ENCODE data around the gene NCEH1. TPM values are rescaled to one million over a fixed set of nuclear protein-coding genes. Genes with fewer than 3 reads are reported as not detected.
"Not testable (repeated sequence)": the region's sequence is repeated elsewhere in the genome, so short reads cannot be mapped to it uniquely, and the experiment has no call there.

Gene NCEH1
- total RNA-seq (10 to 100 TPM; 11.7 to 30.7 (median 22.3) TPM), polyA plus RNA-seq (1 to 10 TPM; 3.8 to 6.1 (median 4.9) TPM)
- long read RNA-seq, donor 1, full-length matches to known transcripts: 6 of 6 reads
- long read RNA-seq, donor 1, partial matches to known transcripts: 0 of 6 reads
- long read RNA-seq, donor 1, other reads (novel, unspliced or antisense): 0 of 6 reads
- long read RNA-seq, donor 2, full-length matches to known transcripts: 6 of 6 reads
- long read RNA-seq, donor 2, partial matches to known transcripts: 0 of 6 reads
- long read RNA-seq, donor 2, other reads (novel, unspliced or antisense): 0 of 6 reads

GRCh38 chr3:172710664-172711453, at the start of gene NCEH1:
Gene NCEH1, minus strand, starts transcription at chr3:172711067. Its CDS starts 83 bp downstream, at chr3:172710984.
- peak; percentile 96 for DNase-seq
- 0 to 2% (median 1%) methylated on average over 32 to 41 of the region's 41 CpGs for WGBS, 5 donors
- TF ChIP-seq, protein P1, sequence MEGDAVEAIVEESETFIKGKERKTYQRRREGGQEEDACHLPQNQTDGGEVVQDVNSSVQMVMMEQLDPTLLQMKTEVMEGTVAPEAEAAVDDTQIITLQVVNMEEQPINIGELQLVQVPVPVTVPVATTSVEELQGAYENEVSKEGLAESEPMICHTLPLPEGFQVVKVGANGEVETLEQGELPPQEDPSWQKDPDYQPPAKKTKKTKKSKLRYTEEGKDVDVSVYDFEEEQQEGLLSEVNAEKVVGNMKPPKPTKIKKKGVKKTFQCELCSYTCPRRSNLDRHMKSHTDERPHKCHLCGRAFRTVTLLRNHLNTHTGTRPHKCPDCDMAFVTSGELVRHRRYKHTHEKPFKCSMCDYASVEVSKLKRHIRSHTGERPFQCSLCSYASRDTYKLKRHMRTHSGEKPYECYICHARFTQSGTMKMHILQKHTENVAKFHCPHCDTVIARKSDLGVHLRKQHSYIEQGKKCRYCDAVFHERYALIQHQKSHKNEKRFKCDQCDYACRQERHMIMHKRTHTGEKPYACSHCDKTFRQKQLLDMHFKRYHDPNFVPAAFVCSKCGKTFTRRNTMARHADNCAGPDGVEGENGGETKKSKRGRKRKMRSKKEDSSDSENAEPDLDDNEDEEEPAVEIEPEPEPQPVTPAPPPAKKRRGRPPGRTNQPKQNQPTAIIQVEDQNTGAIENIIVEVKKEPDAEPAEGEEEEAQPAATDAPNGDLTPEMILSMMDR (IDR thresholded peaks at IDR 0.05 in 8 of 11, conservative IDR thresholded peaks at IDR 0.05 in 3 of 11): peak; percentile 58 to 90 (median 84)
- peak; percentile 42 to 94 (median 62) for TF ChIP-seq POLR2A (IDR thresholded peaks at IDR 0.05)
- TF ChIP-seq POLR2AphosphoS5 (IDR thresholded peaks at IDR 0.05): peak; percentile 93 to 98 (median 95)
- H3K36me3 ChIP-seq: no peaks in the 10 kb centered on the region
- peaks cover 10 to 44% (median 21%) of the 10 kb centered on the region in 6 donors for H3K4me1 ChIP-seq
- H3K9me3 ChIP-seq: no peaks in the 10 kb centered on the region
- intact Hi-C loops (cut with DNase I; ENCODE audit: low total_unique reads): no loop called here
- H3K27me3 ChIP-seq (replicated peaks in 1 of 7): no peaks in the 10 kb centered on the region
- H3K27ac ChIP-seq: peak within 1 kb of the TSS; percentile 58 to 88 (median 84)
- H3K4me3 ChIP-seq: peak within 1 kb of the TSS; percentile 69 to 92 (median 80)

DNA sequence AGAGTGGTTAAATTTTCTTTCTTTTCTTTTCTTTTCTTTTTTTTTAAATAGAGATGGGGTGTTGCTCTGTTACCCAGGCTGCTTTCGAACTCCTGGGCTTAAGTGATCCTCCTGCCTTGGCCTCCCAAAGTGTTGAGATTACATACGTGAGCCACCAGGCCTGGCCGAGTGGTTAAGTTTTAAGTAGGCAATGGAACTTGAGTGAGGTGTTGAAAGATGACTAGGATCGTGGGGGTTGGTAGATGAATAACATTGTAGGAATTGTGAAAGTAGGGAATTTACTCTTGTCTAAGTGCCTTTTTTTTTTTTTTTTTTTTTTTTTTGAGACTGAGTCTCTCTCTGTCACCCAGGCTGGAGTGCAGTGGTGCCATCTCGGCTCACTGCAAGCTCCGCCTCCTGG, 49.5 kb upstream of the NCEH1 start:
- WGBS, 5 donors: 95 to 99% (median 97%) methylated on average over 6 of the region's 6 CpGs
- H3K27ac ChIP-seq; H3K4me3 ChIP-seq; H3K27me3 ChIP-seq (replicated peaks in 1 of 7); H3K4me1 ChIP-seq; DNase-seq; H3K9me3 ChIP-seq; intact Hi-C loops (cut with DNase I; ENCODE audit: low total_unique reads): not testable (repeated sequence)
- H3K36me3 ChIP-seq: peaks cover 0 to 90% (median 15%) of the 10 kb centered on the region in 6 donors

GRCh38 chr3:172753125-172753524, 42.3 kb upstream of the NCEH1 start:
- no peak for DNase-seq
- Histone ChIP-seq H3K4me1 (peaks cover 7 to 40% (median 22%) of the 10 kb centered on the region in 6 donors), H3K4me3 (no peak overlapping the region), H3K27me3 (replicated peaks in 1 of 7) (no peaks in the 10 kb centered on the region), H3K36me3 (peaks cover 0 to 29% (median 0%) of the 10 kb centered on the region in 6 donors), H3K9me3 (no peaks in the 10 kb centered on the region), H3K27ac (no peak overlapping the region)
- intact Hi-C loops (cut with DNase I; ENCODE audit: low total_unique reads): no loop called here
- TF ChIP-seq POLR2A (IDR thresholded peaks at IDR 0.05) (no peak), POLR2AphosphoS5 (IDR thresholded peaks at IDR 0.05) (no peak)
- WGBS, 5 donors: 91 to 100% (median 96%) methylated on average over 1 of the region's 1 CpG

GRCh38 chr3:172752651-172753050, 41.8 kb upstream of the NCEH1 start:
- H3K27ac ChIP-seq: no peak overlapping the region
- no peaks in the 10 kb centered on the region for H3K27me3 ChIP-seq (replicated peaks in 1 of 7)
- peaks cover 0 to 24% (median 0%) of the 10 kb centered on the region in 6 donors for H3K36me3 ChIP-seq
- TF ChIP-seq POLR2A (IDR thresholded peaks at IDR 0.05): no peak
- TF ChIP-seq, protein P1 (IDR thresholded peaks at IDR 0.05 in 8 of 11, conservative IDR thresholded peaks at IDR 0.05 in 3 of 11): no peak
- no peak for TF ChIP-seq POLR2AphosphoS5 (IDR thresholded peaks at IDR 0.05)
- no peak overlapping the region for H3K4me3 ChIP-seq
- no peaks in the 10 kb centered on the region for H3K9me3 ChIP-seq
- 62 to 91% (median 75%) methylated on average over 1 of the region's 1 CpG for WGBS, 5 donors
- intact Hi-C loops (cut with DNase I; ENCODE audit: low total_unique reads): no loop called here
- H3K4me1 ChIP-seq: peaks cover 7 to 40% (median 22%) of the 10 kb centered on the region in 6 donors
- no peak for DNase-seq

Measured in spleen (tissue), 13 donors.